Neural progenitor cell (in vitro differentiated cells): ENCODE results near the gene NOP14. TPM values are rescaled to one million over a fixed set of nuclear protein-coding genes. Genes with fewer than 3 reads are reported as not detected.
"Not testable (repeated sequence)": the region's sequence is repeated elsewhere in the genome, so short reads cannot be mapped to it uniquely, and the experiment has no call there.

ENCODE experiments used
- DNase-seq: peaks from one replicate; pipeline ENCODE4 v3.0.0-alpha.2; 2016; ENCODE audit warnings: low spot score
- H2AFZ ChIP-seq: fragments of 200-600 bp; sonication (generic); replicated peaks from 2 replicates; pipeline ENCODE4 v1.6.1; 2016; ENCODE audit warnings: antibody characterized with exemption
- H3F3A ChIP-seq: fragments of 200-600 bp; sonication (generic); 2 replicates; pipeline ENCODE4 v1.6.1; 2016; ENCODE audit warnings: antibody characterized with exemption, low read depth
- H3K27ac ChIP-seq: fragments of 200-600 bp; sonication (generic); 2 replicates; pipeline ENCODE4 v1.5.1; 2016; ENCODE audit warnings: mild to moderate bottlenecking
- H3K27me3 ChIP-seq: fragments of 200-600 bp; sonication (generic); 2 replicates; pipeline ENCODE4 v1.6.1; 2016; ENCODE audit warnings: mild to moderate bottlenecking, moderate library complexity
- H3K36me3 ChIP-seq: fragments of 200-600 bp; sonication (generic); 2 replicates; pipeline ENCODE4 v1.5.1; 2016
- H3K4me1 ChIP-seq: fragments of 200-600 bp; sonication (generic); 2 replicates; pipeline ENCODE4 v1.6.1; 2016; ENCODE audit warnings: mixed run types
- H3K4me2 ChIP-seq: fragments of 200-600 bp; sonication (generic); 2 replicates; pipeline ENCODE4 v1.6.1; 2016
- H3K4me3 ChIP-seq: fragments of 200-600 bp; sonication (generic); 2 replicates; pipeline ENCODE4 v1.5.1; 2016
- H3K79me2 ChIP-seq: fragments of 200-600 bp; sonication (generic); 2 replicates; pipeline ENCODE4 v1.6.1; 2016; ENCODE audit warnings: low read depth
- H3K9ac ChIP-seq: fragments of 200-600 bp; sonication (generic); 2 replicates; pipeline ENCODE4 v1.6.1; 2016
- H3K9me3 ChIP-seq: fragments of 200-600 bp; sonication (generic); 2 replicates; pipeline ENCODE4 v1.5.1; 2016; ENCODE audit warnings: low read depth
- H4K20me1 ChIP-seq: fragments of 200-600 bp; sonication (generic); 2 replicates; pipeline ENCODE4 v1.6.1; 2016; ENCODE audit warnings: low read depth
- H3K27ac Mint-ChIP-seq: 3 replicates; pipeline ENCODE4 v1.8.0; 2021; ENCODE audit warnings: mixed read lengths
- H3K27me3 Mint-ChIP-seq: 2 replicates; pipeline ENCODE4 v1.8.0; 2022; ENCODE audit warnings: low read depth, mild to moderate bottlenecking, inconsistent platforms, moderate library complexity, mixed read lengths; ENCODE audit not compliant: insufficient read depth
- H3K36me3 Mint-ChIP-seq: 3 replicates; pipeline ENCODE4 v1.8.0; 2021; ENCODE audit warnings: mixed read lengths
- H3K4me1 Mint-ChIP-seq: 3 replicates; pipeline ENCODE4 v1.8.0; 2021; ENCODE audit warnings: mixed read lengths
- H3K4me3 Mint-ChIP-seq: 3 replicates; pipeline ENCODE4 v1.8.0; 2021; ENCODE audit warnings: mild to moderate bottlenecking, moderate library complexity, mixed read lengths
- H3K9me3 Mint-ChIP-seq: 3 replicates; pipeline ENCODE4 v1.8.0; 2020; ENCODE audit warnings: mixed read lengths
- CTCF ChIP-seq: fragments of 200-600 bp; sonication (generic); IDR thresholded peaks from 2 replicates; pipeline ENCODE4 v1.5.1; 2017; ENCODE audit warnings: antibody characterized with exemption, mild to moderate bottlenecking
- EZH2 ChIP-seq: fragments of 200-600 bp; sonication (generic); IDR thresholded peaks from 2 replicates; pipeline ENCODE4 v1.6.1; 2017; ENCODE audit warnings: antibody characterized with exemption, mild to moderate bottlenecking, moderate library complexity
- EZH2phosphoT487 ChIP-seq: fragments of 200-600 bp; sonication (generic); IDR thresholded peaks from 2 replicates; pipeline ENCODE4 v1.6.1; 2017; ENCODE audit warnings: antibody characterized with exemption
- total RNA-seq: library from RNA; depleted of rRNA; stranded (reverse); fragments of >200 nt; gene quantifications from 2 replicates; pipeline ENCODE4 v1.2.3, GENCODE V29; 2015; ENCODE audit warnings: low replicate concordance

Gene NOP14
- total RNA-seq, 1 donor from 2014 or later: 16.8 TPM

- peaks cover 21% of the 10 kb centered on the region for H3K4me1 Mint-ChIP-seq
- H4K20me1 ChIP-seq, H3K27ac Mint-ChIP-seq, H3K27me3 ChIP-seq, H3K4me3 Mint-ChIP-seq, H3K27me3 Mint-ChIP-seq, H3K9ac ChIP-seq, DNase-seq, H3K27ac ChIP-seq, H3K4me3 ChIP-seq, H3K4me2 ChIP-seq, H2AFZ ChIP-seq, H3K9me3 ChIP-seq: not testable (repeated sequence)
- peaks cover 42% of the 10 kb centered on the region for H3K9me3 Mint-ChIP-seq
- H3K36me3 ChIP-seq: peaks cover 25% of the 10 kb centered on the region
- H3K79me2 ChIP-seq: peaks cover 54% of the 10 kb centered on the region
- peaks cover 13% of the 10 kb centered on the region for H3F3A ChIP-seq
- H3K4me1 ChIP-seq: peaks cover 11% of the 10 kb centered on the region
- H3K36me3 Mint-ChIP-seq: peaks cover 61% of the 10 kb centered on the region
These were observed 44.9 kb downstream of the NOP14 start for GRCh38 chr4:2918300-2918699.

DNA sequence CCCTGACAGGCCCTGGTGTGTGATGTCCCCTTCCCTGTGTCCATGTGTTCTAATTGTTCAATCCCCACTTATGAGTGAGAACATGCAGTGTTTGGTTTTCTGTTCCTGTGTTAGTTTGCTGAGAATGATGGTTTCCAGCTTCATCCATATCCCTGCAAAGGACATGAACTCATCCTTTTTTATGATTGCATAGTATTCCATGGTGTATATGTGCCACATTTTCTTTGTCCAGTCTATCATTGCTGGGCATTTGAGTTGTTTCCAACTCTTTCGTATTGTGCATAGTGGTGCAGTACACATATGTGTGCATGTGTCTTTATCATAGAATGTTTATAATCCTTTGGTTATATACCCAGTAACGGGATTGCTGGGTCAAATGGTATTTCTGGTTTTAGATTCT is 46.5 kb downstream of the NOP14 start:
- not testable (repeated sequence) for DNase-seq, H3K4me3 Mint-ChIP-seq, H3K27ac Mint-ChIP-seq, H3K27ac ChIP-seq, H3K9ac ChIP-seq, H3F3A ChIP-seq, H3K27me3 ChIP-seq, H4K20me1 ChIP-seq, H3K4me2 ChIP-seq, H3K4me1 Mint-ChIP-seq, H2AFZ ChIP-seq, H3K4me1 ChIP-seq, H3K4me3 ChIP-seq, H3K9me3 ChIP-seq
- H3K27me3 Mint-ChIP-seq: peaks cover 11% of the 10 kb centered on the region
- H3K36me3 Mint-ChIP-seq: peaks cover 61% of the 10 kb centered on the region
- H3K9me3 Mint-ChIP-seq: peaks cover 41% of the 10 kb centered on the region
- peaks cover 25% of the 10 kb centered on the region for H3K36me3 ChIP-seq
- peaks cover 50% of the 10 kb centered on the region for H3K79me2 ChIP-seq

- H2AFZ ChIP-seq: no peak overlapping the region
- H3K79me2 ChIP-seq: peaks cover 43% of the 10 kb centered on the region
- no peaks in the 10 kb centered on the region for H3K4me1 Mint-ChIP-seq
- no peak overlapping the region for H3K9ac ChIP-seq
- peaks cover 9% of the 10 kb centered on the region for H3K27me3 Mint-ChIP-seq
- no peak overlapping the region for H3K4me2 ChIP-seq
- H3K27ac ChIP-seq: no peak overlapping the region
- no peak overlapping the region for H3K27ac Mint-ChIP-seq
- no peaks in the 10 kb centered on the region for H3K4me1 ChIP-seq
- no peak for TF ChIP-seq CTCF
- no peak for TF ChIP-seq EZH2phosphoT487
- no peak for TF ChIP-seq EZH2
- no peaks in the 10 kb centered on the region for H3K27me3 ChIP-seq
- no peak for DNase-seq
- H3K36me3 Mint-ChIP-seq: peaks cover 58% of the 10 kb centered on the region
- H3K36me3 ChIP-seq: peaks cover 25% of the 10 kb centered on the region
- H3F3A ChIP-seq: no peaks in the 10 kb centered on the region
- H3K4me3 ChIP-seq: no peak overlapping the region
- no peaks in the 10 kb centered on the region for H4K20me1 ChIP-seq
- peaks cover 36% of the 10 kb centered on the region for H3K9me3 Mint-ChIP-seq
- peaks cover 5% of the 10 kb centered on the region for H3K9me3 ChIP-seq
- H3K4me3 Mint-ChIP-seq: no peak overlapping the region
These were observed 47.4 kb downstream of the NOP14 start for GRCh38 chr4:2915789-2916188.

GRCh38 chr4:2914256-2915126 is 48.7 kb downstream of the NOP14 start:
- Histone ChIP-seq H3K9ac (no peak overlapping the region), H4K20me1 (peaks cover 7% of the 10 kb centered on the region), H3K27ac (no peak overlapping the region), H3K79me2 (peaks cover 30% of the 10 kb centered on the region), H3K27me3 (no peaks in the 10 kb centered on the region), H3K4me1 (no peaks in the 10 kb centered on the region), H3K36me3 (peaks cover 17% of the 10 kb centered on the region), H2AFZ (no peak overlapping the region), H3K4me3 (no peak overlapping the region), H3K4me2 (no peak overlapping the region), H3K9me3 (peaks cover 2% of the 10 kb centered on the region), H3F3A (no peaks in the 10 kb centered on the region)
- H3K4me3 Mint-ChIP-seq: no peak overlapping the region
- no peak for DNase-seq
- H3K36me3 Mint-ChIP-seq: peaks cover 49% of the 10 kb centered on the region
- peaks cover 25% of the 10 kb centered on the region for H3K9me3 Mint-ChIP-seq
- TF ChIP-seq EZH2 (no peak), CTCF (no peak), EZH2phosphoT487 (no peak)
- H3K4me1 Mint-ChIP-seq: no peaks in the 10 kb centered on the region
- H3K27ac Mint-ChIP-seq: no peak overlapping the region
- peaks cover 9% of the 10 kb centered on the region for H3K27me3 Mint-ChIP-seq
